Measurements from ENCODE around the gene LAMTOR5.

DNA sequence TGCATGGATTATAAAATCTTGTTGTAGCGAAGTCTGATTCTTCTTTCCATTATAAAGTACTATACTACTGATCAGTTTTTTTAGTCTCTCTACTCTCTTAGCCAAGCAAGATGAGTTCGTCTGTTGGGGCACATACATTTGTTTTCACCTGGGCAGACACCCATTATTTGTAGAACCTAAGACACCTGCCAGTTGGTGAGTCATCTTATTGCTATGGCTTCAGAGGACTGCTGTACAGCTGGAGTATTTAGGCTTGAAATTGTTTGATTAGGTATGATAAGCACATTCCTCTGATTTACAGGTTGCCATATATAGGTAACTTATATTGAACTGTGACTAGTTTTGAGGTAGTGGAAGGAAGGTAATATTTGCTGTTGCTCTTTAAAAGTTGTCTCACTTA lies 51.1 kb downstream of the LAMTOR5 start:
- TF ChIP-seq, protein P1, sequence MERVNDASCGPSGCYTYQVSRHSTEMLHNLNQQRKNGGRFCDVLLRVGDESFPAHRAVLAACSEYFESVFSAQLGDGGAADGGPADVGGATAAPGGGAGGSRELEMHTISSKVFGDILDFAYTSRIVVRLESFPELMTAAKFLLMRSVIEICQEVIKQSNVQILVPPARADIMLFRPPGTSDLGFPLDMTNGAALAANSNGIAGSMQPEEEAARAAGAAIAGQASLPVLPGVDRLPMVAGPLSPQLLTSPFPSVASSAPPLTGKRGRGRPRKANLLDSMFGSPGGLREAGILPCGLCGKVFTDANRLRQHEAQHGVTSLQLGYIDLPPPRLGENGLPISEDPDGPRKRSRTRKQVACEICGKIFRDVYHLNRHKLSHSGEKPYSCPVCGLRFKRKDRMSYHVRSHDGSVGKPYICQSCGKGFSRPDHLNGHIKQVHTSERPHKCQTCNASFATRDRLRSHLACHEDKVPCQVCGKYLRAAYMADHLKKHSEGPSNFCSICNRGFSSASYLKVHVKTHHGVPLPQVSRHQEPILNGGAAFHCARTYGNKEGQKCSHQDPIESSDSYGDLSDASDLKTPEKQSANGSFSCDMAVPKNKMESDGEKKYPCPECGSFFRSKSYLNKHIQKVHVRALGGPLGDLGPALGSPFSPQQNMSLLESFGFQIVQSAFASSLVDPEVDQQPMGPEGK (CRISPR knock-in tag; IDR thresholded peaks at IDR 0.05; ENCODE audit: borderline replicate concordance): no peak
- TF ChIP-seq ZFP3 (CRISPR knock-in tag; IDR thresholded peaks at IDR 0.05) (no peak), TCF4 (CRISPR knock-in tag; IDR thresholded peaks at IDR 0.05; ENCODE audit: borderline replicate concordance) (no peak), ZFP30 (CRISPR knock-in tag; IDR thresholded peaks at IDR 0.05) (no peak), CREB5 (CRISPR knock-in tag; IDR thresholded peaks at IDR 0.05; ENCODE audit: low read depth) (no peak), RARB (CRISPR knock-in tag; IDR thresholded peaks at IDR 0.05) (no peak), ZNF70 (CRISPR knock-in tag; IDR thresholded peaks at IDR 0.05) (no peak), ZNF8 (CRISPR knock-in tag; IDR thresholded peaks at IDR 0.05) (no peak), ISL1 (CRISPR knock-in tag; IDR thresholded peaks at IDR 0.05) (no peak), ARNTL (CRISPR knock-in tag; IDR thresholded peaks at IDR 0.05; ENCODE audit: borderline replicate concordance, low read depth) (no peak)
- TF ChIP-seq, protein P2, sequence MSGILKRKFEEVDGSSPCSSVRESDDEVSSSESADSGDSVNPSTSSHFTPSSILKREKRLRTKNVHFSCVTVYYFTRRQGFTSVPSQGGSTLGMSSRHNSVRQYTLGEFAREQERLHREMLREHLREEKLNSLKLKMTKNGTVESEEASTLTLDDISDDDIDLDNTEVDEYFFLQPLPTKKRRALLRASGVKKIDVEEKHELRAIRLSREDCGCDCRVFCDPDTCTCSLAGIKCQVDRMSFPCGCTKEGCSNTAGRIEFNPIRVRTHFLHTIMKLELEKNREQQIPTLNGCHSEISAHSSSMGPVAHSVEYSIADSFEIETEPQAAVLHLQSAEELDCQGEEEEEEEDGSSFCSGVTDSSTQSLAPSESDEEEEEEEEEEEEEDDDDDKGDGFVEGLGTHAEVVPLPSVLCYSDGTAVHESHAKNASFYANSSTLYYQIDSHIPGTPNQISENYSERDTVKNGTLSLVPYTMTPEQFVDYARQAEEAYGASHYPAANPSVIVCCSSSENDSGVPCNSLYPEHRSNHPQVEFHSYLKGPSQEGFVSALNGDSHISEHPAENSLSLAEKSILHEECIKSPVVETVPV (CRISPR knock-in tag; IDR thresholded peaks at IDR 0.05): no peak

Data from SK-N-SH treated with all-trans-retinoic acid at 6 μM for 48 hours (cell line).